HEK293 (cell line): ENCODE results near the gene HRC.

Source experiments
- CTCF ChIA-PET: fragments of 350-600 bp; formaldehyde crosslinking; extraction: SDS; loops from one replicate; lab custom pipeline; 2021; ENCODE audit warnings: antibody characterized with exemption; lab: Yijun Ruan, JAX
- POLR2A ChIA-PET: fragments of 300-600 bp; formaldehyde crosslinking; extraction: SDS; loops from one replicate; lab custom pipeline; 2020; ENCODE audit warnings: antibody characterized with exemption, inconsistent platforms; lab: Yijun Ruan, JAX
- H3K27ac ChIP-seq: fragments of 200-500 bp; sonication (Bioruptor generic); 2 replicates; pipeline ENCODE4 v1.5.1; 2014; ENCODE audit warnings: low read depth, low read length, control low read depth, inconsistent platforms; ENCODE audit errors: extremely low read depth
- H3K36me3 ChIP-seq, 2 experiments: fragments of 200-500 bp in 1 of 2; sonication (Bioruptor generic) in 1 of 2; 1 replicate in 1 of 2; 2 replicates in 1 of 2; pipeline ENCODE4 v1.5.1; 2014 to 2017; ENCODE audit warnings: inconsistent platforms in 2 of 2, low read length in 2 of 2; ENCODE audit not compliant: control insufficient read depth in 2 of 2, insufficient read depth in 1 of 2
- H3K4me1 ChIP-seq: fragments of 200-500 bp; sonication (Bioruptor generic); 2 replicates; pipeline ENCODE4 v1.5.1; 2014; ENCODE audit warnings: mild to moderate bottlenecking, low read length, inconsistent platforms; ENCODE audit not compliant: control insufficient read depth, insufficient read depth
- H3K4me3 ChIP-seq: 2 replicates; pipeline ENCODE4 v1.5.1; 2011; ENCODE audit warnings: low read depth, mild to moderate bottlenecking, control low read depth, low read length, moderate library complexity
- H3K9me3 ChIP-seq: fragments of 200-500 bp; sonication (Bioruptor generic); 2 replicates; pipeline ENCODE4 v1.5.1; 2014; ENCODE audit warnings: low read depth, low read length, inconsistent platforms; ENCODE audit not compliant: control insufficient read depth, insufficient read depth
- BCL11B ChIP-seq: fragments of 450-650 bp; formaldehyde crosslinking; IDR thresholded peaks from 2 replicates; pipeline ENCODE4 v1.5.1; 2016; ENCODE audit warnings: low read depth, missing biosample characterization, missing genetic modification characterization
- EGR2 ChIP-seq: fragments of 450-650 bp; formaldehyde crosslinking; IDR thresholded peaks from 2 replicates; pipeline ENCODE4 v1.5.1; 2016; ENCODE audit warnings: low read depth, missing biosample characterization, missing genetic modification characterization
- FEZF1 ChIP-seq: fragments of 450-650 bp; formaldehyde crosslinking; IDR thresholded peaks from 2 replicates; pipeline ENCODE4 v1.5.1; 2016; ENCODE audit warnings: missing biosample characterization, missing genetic modification characterization
- IKZF3 ChIP-seq: fragments of 450-650 bp; IDR thresholded peaks from 2 replicates; pipeline ENCODE4 v1.5.0; 2018; ENCODE audit warnings: missing biosample characterization, mild to moderate bottlenecking, missing genetic modification characterization, moderate library complexity
- MZF1 ChIP-seq: fragments of 450-650 bp; formaldehyde crosslinking; IDR thresholded peaks from 2 replicates; pipeline ENCODE4 v1.5.1; 2017; ENCODE audit warnings: missing biosample characterization, missing genetic modification characterization, borderline replicate concordance
- PRDM10 ChIP-seq: fragments of 450-650 bp; formaldehyde crosslinking; IDR thresholded peaks from 2 replicates; pipeline ENCODE4 v1.5.1; 2016; ENCODE audit warnings: missing biosample characterization, missing genetic modification characterization
- SP3 ChIP-seq: fragments of 450-650 bp; formaldehyde crosslinking; IDR thresholded peaks from 2 replicates; pipeline ENCODE4 v1.5.1; 2016; ENCODE audit warnings: missing biosample characterization, missing genetic modification characterization
- ZBTB1 ChIP-seq: fragments of 450-650 bp; formaldehyde crosslinking; IDR thresholded peaks from 2 replicates; pipeline ENCODE4 v1.5.1; 2016; ENCODE audit warnings: missing biosample characterization, missing genetic modification characterization
- ZBTB7A ChIP-seq: fragments of 450-650 bp; formaldehyde crosslinking; IDR thresholded peaks from 2 replicates; pipeline ENCODE4 v1.5.1; 2016; ENCODE audit warnings: low read depth, missing biosample characterization, missing genetic modification characterization
- ZNF16 ChIP-seq: fragments of 450-650 bp; formaldehyde crosslinking; IDR thresholded peaks from 2 replicates; pipeline ENCODE4 v1.5.1; 2016; ENCODE audit warnings: low read depth, missing biosample characterization, missing genetic modification characterization
- ZNF202 ChIP-seq: fragments of 450-650 bp; formaldehyde crosslinking; IDR thresholded peaks from 2 replicates; pipeline ENCODE4 v1.5.1; 2016; ENCODE audit warnings: missing biosample characterization, missing genetic modification characterization, borderline replicate concordance
- ZNF214 ChIP-seq: fragments of 450-650 bp; formaldehyde crosslinking; IDR thresholded peaks from 2 replicates; pipeline ENCODE4 v1.5.1; 2017; ENCODE audit warnings: missing biosample characterization, mild to moderate bottlenecking, missing genetic modification characterization, borderline replicate concordance
- ZNF513 ChIP-seq: fragments of 450-650 bp; IDR thresholded peaks from 2 replicates; pipeline ENCODE4 v1.5.1; 2018; ENCODE audit warnings: missing biosample characterization, missing genetic modification characterization
- ZNF558 ChIP-seq: fragments of 450-650 bp; formaldehyde crosslinking; IDR thresholded peaks from 2 replicates; pipeline ENCODE4 v1.5.1; 2016; ENCODE audit warnings: missing biosample characterization, missing genetic modification characterization
- ZNF664 ChIP-seq: fragments of 450-650 bp; formaldehyde crosslinking; IDR thresholded peaks from 2 replicates; pipeline ENCODE4 v1.5.1; 2016; ENCODE audit warnings: missing biosample characterization, missing genetic modification characterization
- ZSCAN23 ChIP-seq: fragments of 450-650 bp; formaldehyde crosslinking; IDR thresholded peaks from 2 replicates; pipeline ENCODE4 v1.5.1; 2016; ENCODE audit warnings: missing biosample characterization, missing genetic modification characterization
- ZSCAN30 ChIP-seq: fragments of 450-650 bp; IDR thresholded peaks from 2 replicates; pipeline ENCODE4 v1.5.1; 2018; ENCODE audit warnings: missing biosample characterization, mild to moderate bottlenecking, missing genetic modification characterization, moderate library complexity

HRC gene

GRCh38 chr19:49153167-49153809 lies 1.9 kb downstream of the HRC start:
- POLR2A ChIA-PET, result no interaction called here
- H3K9me3 ChIP-seq, result no peaks in the 10 kb centered on the region

GRCh38 chr19:49152119-49152550 lies 3.1 kb downstream of the HRC start:
- CTCF ChIA-PET, result interaction anchor here (1.3 kb wide), 1 partner anchor 47 kb away, joined by 7 read pairs; no protein-coding TSS in a partner anchor
- Histone ChIP-seq H3K36me3 (no peaks in the 10 kb centered on the region), H3K4me3 (no peak overlapping the region), H3K9me3 (no peaks in the 10 kb centered on the region), H3K4me1 (peaks cover 6% of the 10 kb centered on the region), H3K27ac (no peak overlapping the region)
- POLR2A ChIA-PET, result interaction anchor here (0.5 to 3.8 kb wide), 4 partner anchors 35 to 322 kb away, joined by 3 to 22 read pairs (median 5); partner anchors contain the start of gene LIN7B
- TF ChIP-seq ZNF558 (tag by site-specific recombination), result no peak
- no peak for TF ChIP-seq ZSCAN23
- TF ChIP-seq MZF1 (tag by site-specific recombination), result no peak
- no peak for TF ChIP-seq IKZF3 (tag by site-specific recombination)
- no peak for TF ChIP-seq FEZF1
- no peak for TF ChIP-seq ZSCAN30
- TF ChIP-seq ZBTB1 (tag by site-specific recombination), result no peak
- no peak for TF ChIP-seq ZNF664
- TF ChIP-seq ZNF214 (tag by site-specific recombination), result no peak
- 0 out of 2 replicates have a peak, but pooled peaks have one; percentile 29 for TF ChIP-seq ZBTB7A (tag by site-specific recombination)
- TF ChIP-seq ZNF202 (tag by site-specific recombination), result no peak
- peak; percentile 81 for TF ChIP-seq SP3 (tag by site-specific recombination)
- peak; percentile 58; the same call in 1 of the 2 replicates for TF ChIP-seq BCL11B

More at GRCh38 chr19:49153167-49153809, 1.9 kb downstream of the HRC start:
- Histone ChIP-seq H3K27ac (no peak overlapping the region), H3K4me1 (peaks cover 10% of the 10 kb centered on the region), H3K4me3 (no peak overlapping the region), H3K36me3 (no peaks in the 10 kb centered on the region)
- CTCF ChIA-PET, result interaction anchor here (0.7 kb wide), 1 partner anchor 60 kb away, joined by 3 read pairs; no protein-coding TSS in a partner anchor
- TF ChIP-seq ZNF16 (tag by site-specific recombination) (no peak), EGR2 (tag by site-specific recombination) (peak; percentile 12; the same call in 1 of the 2 replicates), ZNF513 (peak; percentile 96), PRDM10 (no peak)
